ENCODE measurements around the gene BST2. TPM values are rescaled to one million over a fixed set of nuclear protein-coding genes. Genes with fewer than 3 reads are reported as not detected.

Gene BST2
- total and polyA plus RNA-seq, 2 of the 8 experiments (the other 6 are each of a cell fraction or from before 2014, with no cell fraction given), result 18.1 to 72.8 TPM

DNA sequence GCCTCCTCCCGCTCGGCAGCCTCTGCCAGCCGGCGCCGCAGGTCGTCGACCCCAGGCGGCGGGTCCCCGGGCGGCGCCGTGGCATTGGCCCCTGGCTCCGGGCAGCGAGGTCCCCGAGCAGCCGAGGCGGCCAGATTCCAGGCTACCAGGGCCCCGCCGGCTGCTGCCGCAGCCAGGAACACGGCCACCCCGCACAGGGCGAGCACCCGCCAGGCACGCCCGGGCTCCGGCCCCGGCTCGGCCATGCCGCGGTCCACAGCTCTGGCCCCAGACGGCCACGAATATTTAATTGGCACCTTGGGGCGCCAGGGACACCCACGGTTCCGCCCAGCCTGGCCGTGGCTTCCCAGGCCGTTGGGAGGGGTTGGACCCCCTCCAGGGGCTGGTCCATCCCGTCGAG, 11.5 kb downstream of the BST2 start, which contains the start of gene CCDC194:
CCDC194 (minus strand) TSS at position 283 of the 400 bp plus-strand sequence; CDS start at position 245, 38 bp downstream.
- POLR2A ChIA-PET (ENCODE audit: partially characterized antibody), result interaction anchor here (0.6 to 2.9 kb wide), 6 partner anchors 11 to 101 kb away, joined by 3 to 12 read pairs (median 3); partner anchors contain the start of genes BST2, DDA1 and MVB12A
- H3K9me3 ChIP-seq (ENCODE audit: insufficient read depth in 2 of 2, low read depth in 1 of 2, low read length in 1 of 2), result no peaks in the 10 kb centered on the region
- no peak within 1 kb of the TSS for H3K18ac ChIP-seq (ENCODE audit: extremely low read depth, low read length)
- H3K4ac ChIP-seq (replicated peaks; ENCODE audit: insufficient read length, low read depth, low read length), result no peak within 1 kb of the TSS
- H3K36me3 ChIP-seq (ENCODE audit: control insufficient read depth in 2 of 4, insufficient read depth in 4 of 4, low read length in 3 of 4), result peaks cover 0 to 6% (median 0%) of the 10 kb centered on the region in 4 experiments; a peak in 2 of 8 replicates
- no peak within 1 kb of the TSS for H3K27ac ChIP-seq (ENCODE audit: low read depth, low read length)
- FAIRE-seq (no peak), DNase-seq (ENCODE audit: low read depth in 1 of 2, low spot score in 2 of 2) (no peak)
- peaks cover 0 to 5% (median 0%) of the 10 kb centered on the region in 4 experiments; a peak in 2 of 7 replicates for H3K27me3 ChIP-seq (replicated peaks in 1 of 4; ENCODE audit: control insufficient read depth in 3 of 4, extremely low read depth in 1 of 4, insufficient read depth in 3 of 4, low read length in 3 of 4)
- peaks cover 11% of the 10 kb centered on the region for H3K23me2 ChIP-seq (ENCODE audit: low read depth, low read length)
- no peak within 1 kb of the TSS for H3K14ac ChIP-seq (ENCODE audit: insufficient read length)
- H2AFZ ChIP-seq (ENCODE audit: low read length), result no peak within 1 kb of the TSS
- no peak within 1 kb of the TSS for H4K5ac ChIP-seq (ENCODE audit: insufficient read length, low read depth, low read length)
- H2BK5ac ChIP-seq (ENCODE audit: low read depth, low read length), result no peak within 1 kb of the TSS
- H3K79me2 ChIP-seq (ENCODE audit: control insufficient read depth in 1 of 2, insufficient read depth in 2 of 2, low read length in 2 of 2), result no peaks in the 10 kb centered on the region
- H3K4me2 ChIP-seq (ENCODE audit: insufficient read depth in 1 of 2, low read depth in 2 of 2, low read length in 2 of 2), result no peak within 1 kb of the TSS
- H4K20me1 ChIP-seq (replicated peaks in 1 of 2; ENCODE audit: control insufficient read depth in 1 of 2, insufficient read depth in 2 of 2, low read length in 2 of 2), result no peaks in the 10 kb centered on the region
- peaks cover 0 to 6% (median 3%) of the 10 kb centered on the region in 4 experiments; a peak in 4 of 7 replicates for H3K4me1 ChIP-seq (replicated peaks in 1 of 4; ENCODE audit: control insufficient read depth in 3 of 4, insufficient read depth in 4 of 4, low read length in 3 of 4)
- CTCF ChIA-PET (ENCODE audit: partially characterized antibody), result interaction anchor here (0.6 to 13.5 kb wide), 31 partner anchors 8 to 1900 kb away, joined by 3 to 153 read pairs (median 4); partner anchors contain the start of genes MVB12A, NXNL1 and TMEM221
- no peak within 1 kb of the TSS for H2AK5ac ChIP-seq (ENCODE audit: low read depth, low read length)
- H3K79me1 ChIP-seq (ENCODE audit: low read depth, low read length), result no peaks in the 10 kb centered on the region
- H3K9ac ChIP-seq (replicated peaks in 1 of 4; ENCODE audit: extremely low read depth in 1 of 4, low read depth in 3 of 4, low read length in 3 of 4), result no peak within 1 kb of the TSS
- WGBS, 2 experiments (ENCODE audit: extremely low coverage in 1 of 2, insufficient coverage in 1 of 2, insufficient read length in 1 of 2, insufficient replicate concordance in 2 of 2, low coverage in 1 of 2, low lambda C conversion rate in 2 of 2, missing lambda C conversion rate in 1 of 2), result 90% methylated on average over 34 of the region's 41 CpGs; no CpG with 5 or more reads in 1 of the 2 experiments
- no peak within 1 kb of the TSS for H2BK12ac ChIP-seq (ENCODE audit: low read depth, low read length)
- H3K23ac ChIP-seq (ENCODE audit: insufficient read length), result no peak within 1 kb of the TSS
- no peak within 1 kb of the TSS for H3K4me3 ChIP-seq (ENCODE audit: extremely low read depth in 1 of 4, insufficient read depth in 2 of 4, low read depth in 3 of 4, low read length in 4 of 4)
- H4K91ac ChIP-seq (replicated peaks; ENCODE audit: insufficient read length, low read length), result no peak within 1 kb of the TSS
- H2BK20ac ChIP-seq (ENCODE audit: low read length), result no peak within 1 kb of the TSS
- no peak within 1 kb of the TSS for H2BK15ac ChIP-seq (ENCODE audit: low read length)
- no peak within 1 kb of the TSS for H2BK120ac ChIP-seq (replicated peaks; ENCODE audit: low read depth, low read length)
- no peak within 1 kb of the TSS for H4K8ac ChIP-seq (ENCODE audit: extremely low read depth, insufficient read depth, low read length)
- no peak within 1 kb of the TSS for H3K56ac ChIP-seq (replicated peaks; ENCODE audit: insufficient read length, low read depth, low read length)
- TF ChIP-seq BCL11A (IDR thresholded peaks at IDR 0.05; ENCODE audit: low read depth in 2 of 2, low read length in 2 of 2) (no peak), JUN (IDR thresholded peaks at IDR 0.05; ENCODE audit: low read depth, low read length) (no peak), NANOG (IDR thresholded peaks at IDR 0.05; ENCODE audit: insufficient read depth, low read depth, low read length, poor library complexity, severe bottlenecking) (no peak), MAFK (IDR thresholded peaks at IDR 0.05; ENCODE audit: low read depth, low read length) (no peak), CBX5 (IDR thresholded peaks at IDR 0.05; ENCODE audit: low read depth, low read length) (no peak), POU5F1 (IDR thresholded peaks at IDR 0.05; ENCODE audit: low read depth, low read length) (no peak), SP1 (IDR thresholded peaks at IDR 0.05; ENCODE audit: low read depth, low read length) (no peak), SP2 (IDR thresholded peaks at IDR 0.05; ENCODE audit: low read length) (no peak), PHF8 (conservative IDR thresholded peaks at IDR 0.05; ENCODE audit: low read depth, low read length) (no peak), POLR2A (IDR thresholded peaks at IDR 0.05; ENCODE audit: control extremely low read depth in 1 of 2, low read depth in 2 of 2, low read length in 2 of 2) (no peak), SIN3A (conservative IDR thresholded peaks at IDR 0.05 in 1 of 2, IDR thresholded peaks at IDR 0.05 in 1 of 2; ENCODE audit: low read depth in 1 of 2, low read length in 2 of 2) (no peak), BRCA1 (IDR thresholded peaks at IDR 0.05; ENCODE audit: low read depth, low read length) (no peak)
- TF ChIP-seq, protein P1, sequence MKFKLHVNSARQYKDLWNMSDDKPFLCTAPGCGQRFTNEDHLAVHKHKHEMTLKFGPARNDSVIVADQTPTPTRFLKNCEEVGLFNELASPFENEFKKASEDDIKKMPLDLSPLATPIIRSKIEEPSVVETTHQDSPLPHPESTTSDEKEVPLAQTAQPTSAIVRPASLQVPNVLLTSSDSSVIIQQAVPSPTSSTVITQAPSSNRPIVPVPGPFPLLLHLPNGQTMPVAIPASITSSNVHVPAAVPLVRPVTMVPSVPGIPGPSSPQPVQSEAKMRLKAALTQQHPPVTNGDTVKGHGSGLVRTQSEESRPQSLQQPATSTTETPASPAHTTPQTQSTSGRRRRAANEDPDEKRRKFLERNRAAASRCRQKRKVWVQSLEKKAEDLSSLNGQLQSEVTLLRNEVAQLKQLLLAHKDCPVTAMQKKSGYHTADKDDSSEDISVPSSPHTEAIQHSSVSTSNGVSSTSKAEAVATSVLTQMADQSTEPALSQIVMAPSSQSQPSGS (IDR thresholded peaks at IDR 0.05; ENCODE audit: low read length), result no peak

Data from H1 (cell line).